Amniotic stem cell (primary cell): Measurements from ENCODE around the gene SLC6A2.

Experiments
- DNase-seq: peaks from one replicate; lab custom pipeline; 2025; lab: John Stamatoyannopoulos, UW

Gene SLC6A2

DNA sequence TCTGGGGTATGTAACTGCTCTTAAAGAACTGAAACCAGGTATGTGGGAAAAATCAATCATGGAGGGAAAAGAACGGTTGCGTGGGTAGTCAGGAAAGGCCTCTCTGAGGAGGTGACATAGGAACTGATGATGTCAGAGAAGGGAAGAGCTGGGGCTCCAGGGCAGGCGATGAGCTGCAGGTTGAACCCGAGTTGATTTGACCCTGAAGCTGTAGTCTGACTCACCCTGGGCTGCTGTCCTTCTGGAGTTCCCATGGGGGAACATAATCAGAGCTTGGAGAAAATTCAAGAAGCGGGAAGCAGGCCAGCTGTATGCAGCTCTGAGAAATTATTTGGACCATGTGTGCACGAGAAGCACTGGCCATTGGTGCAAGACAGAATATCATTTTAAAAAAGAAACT, 16.7 kb downstream of the SLC6A2 start:
- DNase-seq: no peak

DNA sequence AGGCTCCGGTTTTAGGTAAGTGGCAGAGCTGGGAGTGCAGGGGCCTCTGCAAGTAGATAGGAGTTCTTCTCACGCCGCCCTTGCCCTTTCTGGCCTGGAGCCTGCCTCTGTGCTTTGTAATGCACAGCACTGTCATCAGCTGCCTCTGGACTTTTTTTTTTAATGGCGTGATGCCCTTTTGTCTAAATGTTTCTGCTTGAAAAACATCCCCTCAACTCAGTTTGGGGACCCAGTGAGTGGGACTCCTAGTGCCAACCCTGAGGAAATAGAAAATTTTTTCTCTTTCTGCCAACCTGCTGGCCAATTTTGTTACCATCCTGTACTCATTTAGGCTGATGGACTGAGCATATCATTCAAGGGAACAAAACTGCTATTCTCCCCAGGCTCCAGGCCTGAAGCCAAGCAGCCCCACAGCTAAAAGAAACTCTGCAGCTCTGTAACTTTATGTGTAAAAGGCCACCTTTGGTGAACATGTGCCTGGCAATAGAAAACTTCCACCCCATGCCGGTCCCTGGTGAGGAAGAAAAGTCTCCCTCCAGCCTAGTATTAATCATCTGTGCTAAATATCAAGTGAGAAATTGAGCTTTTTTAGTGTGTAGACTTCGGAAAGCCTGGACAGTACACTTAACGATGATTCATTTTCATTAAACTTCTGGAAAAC, 22.5 kb downstream of the SLC6A2 start:
- DNase-seq: no peak

DNA sequence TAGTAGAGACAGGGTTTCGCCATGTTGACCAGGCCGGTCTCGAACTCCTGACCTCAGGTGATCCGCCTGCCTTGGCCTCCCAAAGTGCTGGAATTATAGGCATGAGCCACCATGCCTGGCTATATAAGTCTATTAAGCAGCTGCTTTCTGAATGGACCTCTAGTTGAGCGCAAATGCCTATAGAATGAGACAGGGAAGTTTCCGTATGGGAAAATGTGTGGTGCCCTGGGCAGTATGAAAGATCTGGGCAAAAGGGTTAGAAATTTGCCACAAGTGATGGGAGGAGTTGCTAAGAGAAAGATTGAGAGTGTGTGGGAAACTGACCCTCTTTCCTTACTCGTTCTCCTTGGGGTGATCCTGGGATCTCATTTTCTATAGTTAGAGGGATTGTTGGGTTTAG, 26.3 kb downstream of the SLC6A2 start:
- DNase-seq: no peak

DNA sequence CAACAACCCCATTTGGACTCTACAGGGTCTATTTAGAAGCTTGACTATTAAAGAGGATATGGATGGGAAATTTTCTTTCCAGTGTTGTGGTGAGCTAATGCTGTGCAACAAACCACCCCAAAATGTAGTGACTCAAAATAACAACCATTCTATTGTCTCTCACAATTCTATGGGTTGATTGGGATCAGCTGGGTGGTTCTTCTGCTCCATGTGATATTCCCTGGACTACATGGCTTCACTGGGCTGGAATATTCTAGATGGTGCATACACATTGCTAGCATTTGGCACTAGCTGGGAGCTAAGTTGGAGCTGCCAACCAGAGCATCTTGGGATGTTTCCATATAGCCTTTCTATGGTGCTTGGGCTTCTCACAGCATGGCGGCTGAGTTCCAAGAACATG, 30.2 kb downstream of the SLC6A2 start:
- DNase-seq: no peak

DNA sequence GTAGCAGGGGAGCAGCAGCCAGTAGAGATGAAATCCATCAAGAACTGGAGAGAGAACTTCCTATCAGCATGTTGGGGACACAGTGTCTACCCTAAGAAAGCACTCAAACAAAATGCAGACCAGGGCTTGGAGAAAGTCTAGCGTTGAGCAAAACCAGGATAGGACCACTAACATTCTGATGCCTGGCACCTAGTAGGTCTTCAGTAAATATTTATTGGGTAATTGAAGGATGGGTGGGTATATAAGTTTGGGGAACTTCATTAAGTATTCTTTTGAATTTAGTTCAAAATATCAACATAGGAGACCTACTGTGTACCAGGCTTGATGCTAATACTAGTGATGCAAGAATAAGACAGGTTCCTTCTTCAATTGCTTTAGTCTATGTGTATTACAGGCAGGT, 30.9 kb downstream of the SLC6A2 start:
- DNase-seq: no peak

DNA sequence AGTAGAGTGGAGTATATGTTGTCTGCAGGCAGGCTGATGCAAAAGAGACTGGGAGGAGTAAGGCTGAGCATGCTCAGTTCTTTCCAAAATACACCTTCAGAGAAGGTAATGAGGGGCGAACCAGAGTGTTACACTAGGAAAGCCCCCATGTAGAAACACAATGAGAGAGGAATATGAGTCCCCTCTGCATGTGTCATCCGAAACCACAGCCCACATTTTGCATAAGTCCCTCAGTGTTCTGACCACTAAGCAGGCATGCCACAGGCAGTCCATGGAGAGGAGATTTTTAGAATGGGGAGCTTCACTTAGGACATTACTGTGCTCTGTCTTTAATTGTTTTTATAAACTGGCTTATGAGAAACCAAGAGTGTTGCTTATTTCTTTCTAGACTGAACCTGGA, 32.0 kb downstream of the SLC6A2 start:
- DNase-seq: no peak

DNA sequence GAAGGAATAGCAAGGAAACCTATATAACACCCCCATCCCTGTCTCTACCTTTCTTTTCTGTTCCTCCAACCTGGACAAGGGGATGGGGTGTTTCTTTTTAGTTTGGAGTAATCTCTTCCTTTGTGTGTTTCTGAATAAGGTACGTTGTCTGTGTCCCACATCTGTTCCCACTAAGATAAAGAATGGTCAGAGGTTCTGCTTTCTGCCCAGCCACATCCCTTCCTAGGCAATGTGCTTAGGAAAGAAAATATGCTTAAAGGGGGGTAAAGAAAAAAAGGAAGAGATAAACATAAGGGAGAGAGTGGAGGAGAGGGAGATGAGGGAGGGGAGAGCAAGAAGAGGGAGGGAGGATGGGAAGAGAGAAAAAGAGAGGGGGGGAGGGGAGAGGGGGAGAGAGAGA, 35.1 kb downstream of the SLC6A2 start:
- no peak for DNase-seq

DNA sequence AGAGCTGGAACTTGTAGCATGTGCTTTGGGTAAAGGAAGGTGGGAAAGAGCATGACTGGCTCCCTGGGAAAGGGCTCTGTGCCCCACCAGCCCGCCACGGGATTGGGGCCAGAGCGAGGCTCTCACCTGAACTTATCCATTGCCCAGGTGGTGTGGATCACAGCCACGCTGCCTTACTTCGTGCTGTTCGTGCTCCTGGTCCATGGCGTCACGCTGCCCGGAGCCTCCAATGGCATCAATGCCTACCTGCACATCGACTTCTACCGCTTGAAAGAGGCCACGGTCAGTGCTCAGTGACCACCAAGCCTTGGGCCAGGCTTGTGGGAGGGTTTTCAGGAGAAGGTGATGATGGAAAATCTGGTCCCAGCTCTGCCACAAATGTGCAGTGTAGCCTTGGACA, 36.0 kb downstream of the SLC6A2 start:
- DNase-seq: no peak

DNA sequence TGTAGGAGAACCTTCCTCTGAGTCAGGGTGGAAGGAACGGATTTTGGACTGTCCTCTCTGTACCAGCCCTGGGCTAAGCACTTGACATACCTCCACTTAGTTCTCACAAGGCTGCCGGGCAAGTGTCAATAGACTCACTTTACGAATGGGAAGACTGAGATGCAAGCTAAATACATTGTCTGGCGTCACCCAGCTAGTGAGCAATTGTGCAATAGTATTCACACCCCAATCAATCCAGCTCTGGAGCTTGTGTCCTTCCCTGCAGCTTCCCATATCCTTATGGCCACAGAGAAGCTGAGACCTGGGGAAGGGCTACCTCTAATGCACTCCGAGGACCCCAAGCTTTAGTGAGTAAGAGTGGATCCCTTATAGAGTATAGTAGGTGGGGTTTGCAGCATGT, 39.8 kb downstream of the SLC6A2 start:
- DNase-seq: no peak

DNA sequence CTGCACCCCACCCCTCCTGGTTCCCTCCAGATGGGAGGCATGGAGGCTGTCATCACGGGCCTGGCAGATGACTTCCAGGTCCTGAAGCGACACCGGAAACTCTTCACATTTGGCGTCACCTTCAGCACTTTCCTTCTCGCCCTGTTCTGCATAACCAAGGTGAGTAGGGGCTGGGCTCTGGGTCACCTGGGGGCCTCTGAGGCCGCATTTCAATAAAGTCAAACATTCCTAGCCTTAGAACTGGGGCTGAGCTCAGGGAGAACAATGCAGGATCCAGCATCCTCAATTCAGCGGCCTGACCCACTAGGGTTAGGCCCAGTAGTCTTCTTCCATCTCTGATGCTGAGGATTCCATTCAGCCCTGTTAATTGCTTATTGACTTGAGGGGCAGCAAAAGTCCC, 42.1 kb downstream of the SLC6A2 start:
- no peak for DNase-seq

DNA sequence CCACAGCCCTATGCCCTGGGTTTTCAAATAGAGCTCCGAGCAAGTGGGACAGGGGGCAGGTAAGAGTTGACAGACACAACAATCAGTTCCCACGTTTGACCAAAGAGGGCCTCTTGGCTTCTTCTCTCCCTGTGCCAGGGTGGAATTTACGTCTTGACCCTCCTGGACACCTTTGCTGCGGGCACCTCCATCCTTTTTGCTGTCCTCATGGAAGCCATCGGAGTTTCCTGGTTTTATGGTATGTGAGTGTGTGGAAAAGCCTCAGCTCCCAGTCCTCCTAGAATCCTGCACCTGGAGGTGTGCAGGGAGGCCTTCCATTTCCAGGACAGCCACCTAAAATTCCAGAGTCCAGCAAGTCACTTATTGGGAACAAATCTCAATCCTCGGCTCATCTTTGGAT, 42.5 kb downstream of the SLC6A2 start:
- no peak for DNase-seq

DNA sequence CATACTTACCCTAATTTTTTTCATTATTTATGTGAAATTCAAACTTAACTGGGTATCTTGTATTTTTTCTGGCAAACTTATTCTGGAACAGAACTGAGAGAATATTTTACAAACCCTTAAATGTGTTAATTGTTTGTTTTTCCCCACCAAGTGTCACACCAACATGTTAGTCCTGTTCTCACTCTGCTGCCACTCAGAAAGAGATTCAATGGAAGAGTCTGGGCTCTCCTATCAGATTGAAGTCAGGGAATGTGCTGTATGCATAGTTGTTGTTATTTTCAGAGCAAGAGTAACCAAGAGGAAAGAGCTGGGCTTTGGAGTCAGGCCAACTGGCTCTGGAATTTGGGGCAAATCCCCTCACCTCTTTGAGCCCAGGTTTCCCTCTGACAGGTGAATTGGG, 43.2 kb downstream of the SLC6A2 start:
- no peak for DNase-seq

DNA sequence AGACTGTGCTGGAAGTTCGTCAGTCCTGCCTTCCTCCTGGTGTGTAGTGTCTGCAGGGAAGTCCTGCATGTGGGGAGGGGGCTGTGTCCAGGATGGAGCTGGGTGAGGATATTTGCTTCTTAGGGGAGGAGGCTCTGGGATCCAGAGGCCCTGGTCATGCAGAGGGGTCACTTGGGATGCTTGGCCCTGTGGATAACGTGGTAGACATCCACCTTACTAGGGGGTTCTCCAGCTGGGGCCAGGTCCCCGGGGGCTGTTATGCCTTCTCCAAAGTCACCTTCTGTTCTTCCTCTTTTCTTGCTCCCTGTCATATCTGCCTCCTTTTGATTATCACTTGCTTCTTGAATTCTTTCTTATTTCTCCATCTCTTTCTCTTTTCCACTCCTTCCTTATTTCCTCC, 43.8 kb downstream of the SLC6A2 start:
- no peak for DNase-seq

DNA sequence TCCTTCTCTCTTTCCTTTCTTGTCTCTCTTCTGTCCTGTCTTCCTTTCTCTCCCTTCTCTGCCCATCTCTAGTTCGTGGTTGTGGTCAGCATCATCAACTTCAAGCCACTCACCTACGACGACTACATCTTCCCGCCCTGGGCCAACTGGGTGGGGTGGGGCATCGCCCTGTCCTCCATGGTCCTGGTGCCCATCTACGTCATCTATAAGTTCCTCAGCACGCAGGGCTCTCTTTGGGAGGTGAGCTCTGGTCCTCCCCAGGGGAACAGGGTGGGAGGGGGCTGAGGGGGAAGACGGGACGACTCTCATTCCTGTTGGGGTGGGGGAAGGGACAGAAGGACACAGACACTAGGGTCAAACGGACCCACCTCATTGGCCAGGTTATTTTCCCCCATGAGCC, 44.3 kb downstream of the SLC6A2 start:
- no peak for DNase-seq

DNA sequence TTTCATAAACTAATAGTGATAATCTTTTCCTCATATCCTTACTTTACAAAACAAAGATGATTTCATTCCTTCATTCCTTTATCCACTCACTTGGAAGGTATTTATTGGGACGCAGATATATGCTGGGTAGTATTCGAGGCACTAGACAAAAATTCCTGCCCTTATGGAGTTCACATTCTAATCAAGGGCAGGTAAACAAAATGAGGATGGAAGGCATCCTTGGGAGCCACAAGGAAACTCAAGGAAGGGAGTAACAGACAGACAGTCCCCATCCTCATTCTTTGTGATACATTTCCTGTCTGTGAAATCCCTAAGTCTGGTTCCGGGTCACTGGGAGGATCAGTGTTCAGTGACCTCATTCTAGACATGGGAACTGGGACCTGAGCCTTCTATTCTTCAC, 45.2 kb downstream of the SLC6A2 start:
- no peak for DNase-seq

DNA sequence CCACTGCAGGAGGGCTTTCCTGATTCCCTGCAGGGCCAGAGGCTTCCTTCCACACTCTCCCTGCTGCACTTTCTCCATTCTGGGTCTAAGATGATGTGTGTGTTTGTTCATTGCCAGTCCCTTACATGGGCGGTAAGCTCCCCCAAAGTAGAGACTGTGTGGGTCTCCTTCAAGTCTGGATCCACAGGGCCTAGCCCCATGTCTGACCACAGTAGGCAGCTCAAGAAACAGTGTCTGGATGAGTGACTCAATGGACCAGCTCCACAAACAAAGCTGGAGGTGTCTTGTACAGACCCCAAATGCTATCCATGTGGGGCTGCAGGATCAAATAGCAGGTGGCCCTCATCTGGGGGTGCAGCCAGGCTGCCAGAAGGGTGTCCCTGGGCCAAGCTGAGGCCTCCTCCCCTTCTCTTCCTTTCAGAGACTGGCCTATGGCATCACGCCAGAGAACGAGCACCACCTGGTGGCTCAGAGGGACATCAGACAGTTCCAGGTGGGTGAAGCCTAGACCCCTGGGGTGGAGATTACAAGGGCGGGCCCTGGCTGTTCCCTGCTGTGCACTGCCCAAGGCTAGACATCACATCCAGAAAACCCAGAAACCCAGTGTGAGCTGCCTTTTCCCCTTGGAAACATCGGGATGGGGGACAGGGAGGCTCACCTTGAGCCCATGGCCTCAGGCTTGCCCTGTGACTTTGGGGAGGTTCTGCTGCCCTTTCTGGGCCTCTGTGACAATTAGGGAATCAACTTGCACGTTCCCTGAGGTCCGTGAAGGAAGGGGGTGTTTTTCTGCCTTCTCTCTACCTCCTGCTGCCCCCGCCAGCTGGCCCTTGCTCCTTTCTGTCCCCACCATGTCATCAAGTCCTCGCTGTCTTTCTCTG, 45.9 kb downstream of the SLC6A2 start:
- DNase-seq: no peak

DNA sequence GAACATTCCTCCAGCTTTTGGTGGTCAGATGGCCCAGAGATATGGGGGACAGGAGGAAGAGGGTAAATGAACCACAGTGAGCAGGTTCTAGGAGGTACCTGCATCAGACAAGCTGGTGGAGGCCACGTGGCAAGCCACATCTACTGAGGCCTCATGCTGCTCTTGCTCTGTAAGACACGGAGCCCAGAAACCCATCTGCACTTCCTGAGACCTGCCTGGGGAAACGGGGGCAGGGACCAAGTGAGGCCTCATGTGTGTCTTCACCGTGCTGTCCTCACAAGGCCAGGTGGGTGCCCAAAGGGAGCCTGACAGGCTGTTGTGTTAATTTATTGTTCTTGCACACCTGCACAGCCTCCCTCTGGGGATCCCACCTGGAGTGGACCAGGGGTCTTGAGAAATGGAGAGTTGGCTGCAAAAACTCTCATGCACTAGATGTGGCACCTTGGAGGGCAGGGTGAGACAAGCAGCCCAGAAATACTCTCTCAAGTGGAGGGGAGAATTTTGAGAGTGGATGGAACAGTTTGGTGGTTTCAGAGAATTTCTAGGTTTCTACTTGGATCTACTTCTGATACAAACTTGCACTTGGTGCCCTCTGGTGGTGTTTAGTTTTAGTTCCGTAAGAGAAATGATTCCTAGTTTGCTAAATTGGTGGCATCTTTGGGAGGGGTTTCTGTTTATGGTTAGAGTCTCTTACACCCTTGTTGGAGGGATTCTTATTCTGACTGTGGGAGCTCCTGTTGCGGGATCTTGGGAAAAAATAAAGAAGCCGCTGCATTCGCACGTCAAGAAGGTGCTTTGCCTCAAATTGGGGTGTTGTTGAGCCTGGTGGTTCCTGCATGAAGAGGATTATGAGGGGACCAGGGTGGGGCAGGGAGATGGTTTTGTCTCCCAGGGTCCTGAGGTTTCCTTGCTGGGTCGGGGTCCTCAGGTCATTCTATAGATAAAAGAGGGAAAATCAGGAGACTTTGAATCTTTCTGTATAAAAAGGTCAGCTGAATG, 47.5 kb downstream of the SLC6A2 start:
- DNase-seq: peak; percentile 53

DNA sequence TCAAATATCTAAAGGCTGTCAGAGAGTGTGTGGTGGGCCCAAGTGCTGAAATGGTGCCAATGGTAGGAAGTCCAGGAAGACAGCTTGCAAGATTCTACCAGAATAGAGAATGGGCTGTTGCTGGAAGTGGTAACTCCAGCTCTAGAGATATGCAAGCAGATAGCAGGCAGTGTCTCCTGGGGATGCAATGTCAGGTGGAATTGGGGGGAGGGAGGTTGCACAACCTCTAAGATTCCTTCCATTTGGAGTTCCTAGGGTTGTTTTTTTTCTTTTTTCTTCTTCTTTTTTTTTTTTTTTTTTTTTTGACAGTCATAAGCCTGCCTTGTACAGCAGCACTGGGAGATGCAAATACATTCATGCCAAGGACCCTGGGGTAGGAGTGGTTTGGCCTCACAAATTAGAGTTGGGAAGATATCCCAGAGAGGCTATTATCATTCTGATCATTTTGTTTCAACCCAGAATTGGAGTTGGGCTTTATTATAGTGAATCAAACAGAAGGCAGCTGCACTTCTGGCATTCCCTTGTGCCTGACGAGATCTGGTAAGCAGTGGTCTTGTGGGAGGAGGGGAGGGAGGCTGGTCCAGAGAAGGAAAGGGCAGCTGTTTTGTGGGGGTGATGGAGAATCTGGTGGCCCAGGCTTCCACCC, 51.1 kb downstream of the SLC6A2 start:
- DNase-seq: no peak

DNA sequence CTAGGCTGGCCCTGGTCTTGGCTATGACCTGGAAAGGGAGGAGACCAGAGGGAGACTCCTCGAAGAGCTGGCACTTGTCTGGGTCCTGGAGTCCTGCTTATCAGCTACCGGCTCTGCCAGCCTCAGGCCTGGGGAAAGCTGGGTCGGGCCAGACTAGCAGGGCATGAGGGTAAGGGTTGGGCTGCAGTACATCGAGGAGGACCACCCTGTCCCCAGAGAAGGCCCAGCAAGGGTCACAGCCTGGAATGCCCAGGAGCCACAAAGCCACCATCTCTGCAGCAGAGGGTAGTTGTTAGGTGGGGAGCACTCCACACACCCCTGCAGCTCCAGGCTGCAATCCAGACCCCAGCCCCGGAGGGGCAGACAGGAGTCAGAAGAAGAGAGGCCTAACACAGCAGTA, 54.0 kb downstream of the SLC6A2 start:
- DNase-seq: no peak

DNA sequence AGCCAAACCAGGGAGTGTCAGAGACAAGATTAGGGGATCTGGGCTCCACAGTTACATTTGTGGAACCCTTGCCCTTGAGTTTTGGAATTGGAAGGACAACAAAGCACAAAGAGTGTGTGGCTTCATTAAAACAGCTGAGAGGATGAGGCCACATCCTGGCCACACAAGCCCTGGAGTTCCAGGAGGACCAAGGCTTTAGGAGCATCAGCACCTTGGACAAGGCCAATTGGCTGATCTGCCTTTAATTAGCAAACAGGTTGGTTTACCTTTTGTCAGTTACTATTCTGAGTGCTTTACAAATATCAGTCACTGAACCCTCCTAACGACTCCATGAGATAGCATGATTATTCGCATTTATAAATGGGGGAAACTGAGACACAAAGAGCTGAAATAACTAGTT, 54.7 kb downstream of the SLC6A2 start:
- DNase-seq: no peak

DNA sequence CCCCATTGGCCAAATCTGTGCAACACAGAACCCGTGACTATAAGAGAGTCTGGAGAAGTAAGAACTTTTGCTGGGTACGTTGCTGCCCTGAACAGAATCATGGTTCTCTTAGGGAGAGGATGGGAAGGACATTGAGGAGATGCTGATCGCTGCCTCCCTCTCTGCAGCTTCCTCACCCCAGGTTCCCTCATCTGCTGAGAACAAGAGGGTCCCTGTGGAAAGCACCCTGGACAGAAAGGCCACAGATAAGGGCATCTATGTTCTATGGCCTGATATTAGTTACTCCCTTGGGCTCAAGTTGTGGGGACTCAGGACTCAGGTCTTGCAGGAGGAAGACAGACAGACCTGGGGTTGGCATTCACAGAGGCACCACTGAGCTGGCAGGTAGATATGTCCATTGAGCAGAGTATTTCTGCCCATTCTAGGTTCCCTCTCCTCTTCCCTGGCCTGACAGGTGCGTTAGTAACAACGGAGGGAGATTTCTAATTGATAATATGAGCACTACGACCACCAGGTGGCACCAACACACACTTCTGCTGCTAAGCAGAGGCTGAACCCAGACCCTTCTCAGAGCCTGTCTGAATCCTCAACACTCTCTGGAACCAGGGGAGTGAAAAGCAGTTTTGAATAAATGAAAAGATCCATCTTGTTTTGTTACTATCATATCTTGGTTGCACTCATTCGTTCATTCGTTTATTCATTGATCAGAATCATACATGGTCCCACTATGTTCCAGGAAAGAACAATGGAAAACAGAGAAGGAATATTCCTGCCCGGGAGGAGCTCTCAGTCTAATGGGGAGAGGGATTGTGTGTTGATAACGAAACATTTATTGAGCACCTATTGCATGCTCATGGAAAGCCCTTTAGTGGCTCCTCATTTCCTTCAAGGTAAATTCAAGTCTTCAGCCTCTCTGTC, 56.4 kb downstream of the SLC6A2 start:
- peak; percentile 26 for DNase-seq
